Dermis blood vessel endothelial cell (primary cell): ENCODE data around the gene NXPH4. TPM values are rescaled to one million over a fixed set of nuclear protein-coding genes. Genes with fewer than 3 reads are reported as not detected.
A peak's percentile ranks its signal among the peaks of the same experiment; 100 is the strongest.

ENCODE experiments used
- DNase-seq: peaks from one replicate; pipeline ENCODE4 v3.0.0; 2010
- total RNA-seq: library from RNA; depleted of rRNA; stranded (reverse); fragments of >200 nt; gene quantifications from 2 replicates; pipeline ENCODE4 v1.2.3, GENCODE V29; 2014

The NXPH4 gene
- 0.51 TPM in 1 of 2 replicates, not detected in the other for total RNA-seq

- DNase-seq = no peak
Measured at GRCh38 chr12:57216014-57216911, at the start of gene NXPH4. Gene NXPH4 (plus strand): TSS chr12:57216794. CDS start chr12:57216970, 176 bp downstream.

GRCh38 chr12:57166971-57167371 lies 49.6 kb upstream of the NXPH4 start:
- peak; percentile 57 for DNase-seq

- no peak for DNase-seq
Measured at GRCh38 chr12:57168058-57168457, 48.5 kb upstream of the NXPH4 start.

- no peak for DNase-seq
Measured at GRCh38 chr12:57169046-57169795, 47.4 kb upstream of the NXPH4 start.

GRCh38 chr12:57169969-57170368 lies 46.6 kb upstream of the NXPH4 start:
- DNase-seq = no peak

- no peak for DNase-seq
Measured at GRCh38 chr12:57170408-57170807, 46.2 kb upstream of the NXPH4 start.

- DNase-seq = no peak
Measured at GRCh38 chr12:57170927-57171326, 45.7 kb upstream of the NXPH4 start.

GRCh38 chr12:57171668-57172067 lies 44.9 kb upstream of the NXPH4 start:
- DNase-seq = no peak

GRCh38 chr12:57173089-57173488 lies 43.5 kb upstream of the NXPH4 start:
- DNase-seq = peak; percentile 52

GRCh38 chr12:57173683-57174082 lies 42.9 kb upstream of the NXPH4 start:
- DNase-seq = no peak

GRCh38 chr12:57175428-57176138 lies 41.0 kb upstream of the NXPH4 start:
- DNase-seq = peak; percentile 78

GRCh38 chr12:57176139-57176477 lies 40.5 kb upstream of the NXPH4 start:
- no peak for DNase-seq

GRCh38 chr12:57176846-57177245 lies 39.7 kb upstream of the NXPH4 start:
- no peak for DNase-seq

- DNase-seq = no peak
Measured at GRCh38 chr12:57177354-57177753, 39.2 kb upstream of the NXPH4 start.

- DNase-seq = no peak
Measured at GRCh38 chr12:57178213-57178612, 38.4 kb upstream of the NXPH4 start.

- no peak for DNase-seq
Measured at GRCh38 chr12:57179331-57180086, 37.1 kb upstream of the NXPH4 start.

- no peak for DNase-seq
Measured at GRCh38 chr12:57180321-57180989, 36.1 kb upstream of the NXPH4 start.

GRCh38 chr12:57181072-57181471 lies 35.5 kb upstream of the NXPH4 start:
- no peak for DNase-seq

GRCh38 chr12:57181561-57182155 lies 34.9 kb upstream of the NXPH4 start:
- no peak for DNase-seq

GRCh38 chr12:57182918-57183575 lies 33.5 kb upstream of the NXPH4 start:
- DNase-seq = peak; percentile 77
